T-helper 2 cell treated with Interferon-gamma antibody and Interleukin-4, amounts not matched to agents 5 μg/mL and 100 μg/mL, for 36 hours (primary cell): ENCODE results near the gene FOXO6.

Source experiments
- DNase-seq: peaks from one replicate; pipeline ENCODE4 v3.0.0; 2021; ENCODE audit warnings: low spot score
- H3K27ac Mint-ChIP-seq: one replicate; pipeline ENCODE4 v1.8.0; 2021; ENCODE audit warnings: mild to moderate bottlenecking, mixed read lengths
- H3K27me3 Mint-ChIP-seq: one replicate; pipeline ENCODE4 v1.8.0; 2021; ENCODE audit warnings: low read depth, mixed read lengths
- H3K36me3 Mint-ChIP-seq: one replicate; pipeline ENCODE4 v1.8.0; 2021; ENCODE audit warnings: low read depth, mixed read lengths
- H3K4me1 Mint-ChIP-seq: one replicate; pipeline ENCODE4 v1.8.0; 2021; ENCODE audit warnings: low read depth, mixed read lengths
- H3K4me3 Mint-ChIP-seq: one replicate; pipeline ENCODE4 v1.8.0; 2022; ENCODE audit warnings: mild to moderate bottlenecking, moderate library complexity, mixed read lengths
- H3K9me3 Mint-ChIP-seq: one replicate; pipeline ENCODE4 v1.8.0; 2021; ENCODE audit warnings: mixed read lengths

FOXO6 gene

DNA sequence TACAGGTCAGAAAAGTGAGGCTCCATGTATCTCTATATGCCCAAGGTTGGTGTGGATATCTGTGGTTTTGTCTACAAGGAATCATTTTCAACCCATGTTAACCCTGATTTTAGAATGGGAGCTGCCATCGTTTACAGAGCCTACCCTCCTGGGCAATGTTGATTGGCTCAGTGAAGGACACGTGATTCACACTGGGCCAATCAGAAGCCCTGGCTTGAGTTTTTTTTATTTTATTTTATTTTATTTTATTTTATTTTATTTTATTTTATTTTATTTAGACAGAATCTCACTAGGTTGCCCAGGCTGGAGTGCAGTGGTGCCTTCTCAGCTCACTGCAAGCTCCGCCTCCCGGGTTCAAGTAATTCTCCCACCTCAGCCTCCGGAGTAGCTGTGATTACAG lies 35.8 kb downstream of the FOXO6 start:
- no peaks in the 10 kb centered on the region for H3K4me1 Mint-ChIP-seq
- DNase-seq = no peak
- H3K27me3 Mint-ChIP-seq = peaks cover 20% of the 10 kb centered on the region
- H3K9me3 Mint-ChIP-seq = peaks cover 3% of the 10 kb centered on the region
- H3K36me3 Mint-ChIP-seq = no peaks in the 10 kb centered on the region
- no peak overlapping the region for H3K4me3 Mint-ChIP-seq
- H3K27ac Mint-ChIP-seq = no peak overlapping the region

- Mint-ChIP-seq H3K27ac (no peak overlapping the region), H3K4me1 (no peaks in the 10 kb centered on the region), H3K27me3 (peaks cover 26% of the 10 kb centered on the region), H3K9me3 (peaks cover 3% of the 10 kb centered on the region), H3K4me3 (no peak overlapping the region), H3K36me3 (no peaks in the 10 kb centered on the region)
- DNase-seq = no peak
Observed at GRCh38 chr1:41397753-41398330, 36.6 kb downstream of the FOXO6 start.

GRCh38 chr1:41399145-41399795 lies 38.0 kb downstream of the FOXO6 start:
- no peaks in the 10 kb centered on the region for H3K36me3 Mint-ChIP-seq
- no peak overlapping the region for H3K4me3 Mint-ChIP-seq
- no peak for DNase-seq
- no peaks in the 10 kb centered on the region for H3K4me1 Mint-ChIP-seq
- H3K27me3 Mint-ChIP-seq = peaks cover 29% of the 10 kb centered on the region
- no peak overlapping the region for H3K27ac Mint-ChIP-seq
- H3K9me3 Mint-ChIP-seq = peaks cover 3% of the 10 kb centered on the region

GRCh38 chr1:41400225-41400624 lies 39.0 kb downstream of the FOXO6 start:
- Mint-ChIP-seq H3K36me3 (no peaks in the 10 kb centered on the region), H3K4me1 (no peaks in the 10 kb centered on the region), H3K4me3 (no peak overlapping the region), H3K27me3 (peaks cover 32% of the 10 kb centered on the region), H3K27ac (no peak overlapping the region), H3K9me3 (peaks cover 3% of the 10 kb centered on the region)
- no peak for DNase-seq

GRCh38 chr1:41401899-41402298 lies 40.7 kb downstream of the FOXO6 start:
- Mint-ChIP-seq H3K36me3 (no peaks in the 10 kb centered on the region), H3K27ac (no peak overlapping the region), H3K27me3 (peaks cover 21% of the 10 kb centered on the region)

DNA sequence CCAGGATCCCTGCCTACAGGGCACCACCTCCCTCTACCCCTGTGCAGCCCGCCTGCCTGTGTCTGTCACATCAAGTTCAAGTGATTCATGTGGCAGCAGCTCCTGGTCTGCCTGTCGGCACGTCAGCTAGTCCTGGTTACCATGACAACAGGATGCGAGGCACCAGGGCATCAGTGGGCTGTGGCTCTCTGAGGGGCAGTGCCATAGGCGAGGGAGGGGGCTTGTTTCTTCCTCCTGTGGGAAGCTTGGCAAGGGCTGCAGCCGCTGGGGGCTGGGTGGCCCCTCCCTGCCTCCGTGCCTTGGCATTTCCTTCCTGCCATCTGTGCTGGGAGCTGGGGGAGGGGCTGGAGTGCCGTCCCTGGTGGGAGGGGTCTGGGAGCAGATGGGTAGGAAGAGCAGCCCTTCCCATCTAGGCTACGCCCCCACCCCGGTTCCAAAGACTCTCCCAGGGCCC lies 43.1 kb downstream of the FOXO6 start:
- no peak for DNase-seq
- H3K4me3 Mint-ChIP-seq = no peak overlapping the region
- peaks cover 3% of the 10 kb centered on the region for H3K9me3 Mint-ChIP-seq
- H3K27ac Mint-ChIP-seq = no peak overlapping the region
- no peaks in the 10 kb centered on the region for H3K36me3 Mint-ChIP-seq
- no peaks in the 10 kb centered on the region for H3K4me1 Mint-ChIP-seq
- H3K27me3 Mint-ChIP-seq = peaks cover 23% of the 10 kb centered on the region

More at GRCh38 chr1:41401899-41402298, 40.7 kb downstream of the FOXO6 start:
- Mint-ChIP-seq H3K9me3 (peaks cover 3% of the 10 kb centered on the region), H3K4me1 (no peaks in the 10 kb centered on the region), H3K4me3 (no peak overlapping the region)
- DNase-seq = no peak

- Mint-ChIP-seq H3K27me3 (peaks cover 18% of the 10 kb centered on the region), H3K4me3 (no peak overlapping the region), H3K36me3 (no peaks in the 10 kb centered on the region), H3K27ac (no peak overlapping the region), H3K4me1 (no peaks in the 10 kb centered on the region), H3K9me3 (no peaks in the 10 kb centered on the region)
- no peak for DNase-seq
Observed at GRCh38 chr1:41407664-41408252, 46.5 kb downstream of the FOXO6 start.

DNA sequence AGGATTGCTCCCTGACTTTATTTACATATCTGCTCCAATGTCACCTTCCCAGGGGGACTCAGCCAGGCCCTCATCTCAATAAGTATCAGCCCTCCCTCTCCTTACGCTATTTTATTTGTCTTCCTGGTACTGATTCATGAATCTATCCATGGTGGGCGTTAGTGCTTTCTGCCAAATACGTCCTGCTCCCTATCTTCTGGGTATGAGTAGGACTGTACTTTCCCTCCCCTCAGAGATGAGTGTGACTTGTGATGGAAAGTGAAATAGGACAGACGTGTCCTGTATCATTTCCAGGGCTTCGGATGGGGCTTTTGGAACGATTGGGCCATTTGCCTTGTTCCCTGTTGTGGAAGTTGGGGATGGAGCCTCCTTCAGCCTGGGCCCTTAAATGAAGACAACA lies 47.5 kb downstream of the FOXO6 start:
- no peaks in the 10 kb centered on the region for H3K36me3 Mint-ChIP-seq
- peaks cover 12% of the 10 kb centered on the region for H3K27me3 Mint-ChIP-seq
- H3K4me3 Mint-ChIP-seq = no peak overlapping the region
- H3K9me3 Mint-ChIP-seq = no peaks in the 10 kb centered on the region
- no peak overlapping the region for H3K27ac Mint-ChIP-seq
- H3K4me1 Mint-ChIP-seq = no peaks in the 10 kb centered on the region
- no peak for DNase-seq

- H3K36me3 Mint-ChIP-seq = no peaks in the 10 kb centered on the region
- no peak overlapping the region for H3K27ac Mint-ChIP-seq
- no peaks in the 10 kb centered on the region for H3K4me1 Mint-ChIP-seq
- H3K4me3 Mint-ChIP-seq = no peak overlapping the region
- peaks cover 12% of the 10 kb centered on the region for H3K27me3 Mint-ChIP-seq
- DNase-seq = no peak
- H3K9me3 Mint-ChIP-seq = no peaks in the 10 kb centered on the region
Observed at GRCh38 chr1:41409825-41410224, 48.6 kb downstream of the FOXO6 start.

- Mint-ChIP-seq H3K4me1 (no peaks in the 10 kb centered on the region), H3K27ac (no peak overlapping the region), H3K36me3 (no peaks in the 10 kb centered on the region), H3K9me3 (no peaks in the 10 kb centered on the region), H3K4me3 (no peak overlapping the region), H3K27me3 (peaks cover 8% of the 10 kb centered on the region)
- no peak for DNase-seq
Observed at GRCh38 chr1:41410462-41410861, 49.2 kb downstream of the FOXO6 start.

DNA sequence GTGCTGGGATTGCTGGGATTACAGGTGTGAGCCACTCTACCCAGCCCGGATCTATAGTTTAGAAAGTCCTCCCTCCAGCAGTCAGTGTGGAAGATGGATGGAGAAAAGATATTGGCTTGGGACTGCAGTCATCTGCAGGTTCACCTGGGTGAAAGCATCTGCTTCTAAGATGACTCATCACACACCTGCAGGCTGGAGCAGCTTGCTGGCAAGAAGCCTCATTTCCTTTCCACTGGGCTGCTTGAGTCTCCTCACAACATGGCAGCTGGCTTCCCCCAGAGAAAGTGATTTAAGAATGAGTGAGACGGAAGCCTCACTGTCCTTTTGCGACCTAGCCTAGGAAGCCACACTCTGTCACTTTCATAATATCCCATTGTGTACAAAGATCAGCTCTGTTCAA lies 50.0 kb downstream of the FOXO6 start:
- Mint-ChIP-seq H3K36me3 (no peaks in the 10 kb centered on the region), H3K4me3 (no peak overlapping the region), H3K9me3 (no peaks in the 10 kb centered on the region), H3K27ac (no peak overlapping the region), H3K27me3 (peaks cover 8% of the 10 kb centered on the region), H3K4me1 (no peaks in the 10 kb centered on the region)
- no peak for DNase-seq

DNA sequence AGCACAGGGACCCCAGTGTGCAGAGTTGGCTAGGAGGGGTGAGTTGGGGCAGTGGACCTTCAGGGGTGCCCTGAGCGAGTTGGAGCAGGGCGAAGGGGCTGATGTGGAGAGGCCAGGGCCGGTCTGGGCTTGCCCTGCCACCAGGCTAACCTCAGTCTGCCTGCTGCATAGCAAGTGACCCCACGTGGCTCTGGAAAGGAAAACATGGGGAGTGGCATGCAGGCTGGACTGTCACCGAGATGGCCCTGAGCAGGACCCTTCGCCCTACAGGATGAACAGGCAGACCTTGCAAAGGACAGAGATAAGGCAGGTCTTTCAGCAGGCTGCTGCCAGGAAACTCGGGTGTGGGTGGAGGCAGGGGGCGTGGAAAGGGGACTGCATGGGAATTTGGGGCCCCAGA lies 51.5 kb downstream of the FOXO6 start:
- Mint-ChIP-seq H3K36me3 (no peaks in the 10 kb centered on the region), H3K27me3 (peaks cover 8% of the 10 kb centered on the region), H3K9me3 (no peaks in the 10 kb centered on the region), H3K4me3 (no peak overlapping the region), H3K27ac (no peak overlapping the region), H3K4me1 (no peaks in the 10 kb centered on the region)
- no peak for DNase-seq

DNA sequence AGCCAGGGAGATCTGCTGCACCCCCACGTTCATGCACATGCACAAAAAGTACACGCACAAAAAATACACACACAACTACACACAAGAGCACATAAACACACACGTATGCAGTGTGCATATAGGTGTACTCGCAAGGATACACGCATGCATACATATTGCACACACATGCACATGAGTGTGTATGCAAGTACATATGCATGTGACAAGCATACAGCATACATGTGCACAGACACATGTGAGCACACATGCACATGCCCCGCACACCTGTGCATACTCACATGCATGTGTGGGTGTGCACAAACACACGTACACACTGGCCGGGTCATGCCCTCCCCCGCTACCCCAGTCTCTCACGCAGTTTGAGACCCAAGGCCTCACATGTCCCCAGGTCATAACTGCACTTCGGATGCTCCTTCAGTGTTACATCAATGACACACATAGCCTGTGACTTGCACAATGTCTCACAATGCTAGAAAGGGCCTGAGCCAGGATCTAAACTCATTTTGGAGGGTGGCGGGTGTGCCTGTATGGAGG lies 52.6 kb downstream of the FOXO6 start:
- no peaks in the 10 kb centered on the region for H3K4me1 Mint-ChIP-seq
- no peak overlapping the region for H3K27ac Mint-ChIP-seq
- H3K9me3 Mint-ChIP-seq = no peaks in the 10 kb centered on the region
- no peaks in the 10 kb centered on the region for H3K36me3 Mint-ChIP-seq
- no peak for DNase-seq
- peaks cover 8% of the 10 kb centered on the region for H3K27me3 Mint-ChIP-seq
- no peak overlapping the region for H3K4me3 Mint-ChIP-seq

DNA sequence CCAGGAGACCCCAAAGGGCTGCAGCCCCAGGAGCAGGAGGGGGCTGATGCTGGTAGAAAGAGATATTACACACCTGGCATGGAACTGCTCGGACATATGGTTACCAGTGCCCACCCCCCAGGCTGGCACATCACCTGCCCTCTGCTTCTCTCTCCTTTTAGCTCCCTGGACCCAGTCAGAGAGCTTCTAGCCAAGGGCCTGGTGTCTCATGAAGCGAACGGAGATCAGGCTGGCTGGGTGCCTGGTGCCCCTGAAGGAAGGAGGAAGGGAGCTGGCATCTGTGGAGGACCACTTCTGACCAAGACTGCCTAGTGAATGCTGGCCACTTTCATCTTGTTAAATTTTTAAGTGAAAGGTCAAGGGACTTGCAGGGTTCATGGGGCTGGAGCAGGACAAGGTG lies 53.1 kb downstream of the FOXO6 start:
- H3K9me3 Mint-ChIP-seq = no peaks in the 10 kb centered on the region

More for the DNA sequence above, 53.1 kb downstream of the FOXO6 start:
- H3K4me3 Mint-ChIP-seq = no peak overlapping the region
- H3K27me3 Mint-ChIP-seq = peaks cover 6% of the 10 kb centered on the region
- H3K4me1 Mint-ChIP-seq = no peaks in the 10 kb centered on the region
- no peak overlapping the region for H3K27ac Mint-ChIP-seq
- DNase-seq = no peak
- no peaks in the 10 kb centered on the region for H3K36me3 Mint-ChIP-seq
